BLaER1 treated with 17β-estradiol and CSF1 and Interleukin-3, amounts not matched to agents 10 nM and 100 nM (cell line): ENCODE results near the gene SHF.

Experiments used
- H3K27ac ChIP-seq, 11 experiments: shearing (Covaris generic); formaldehyde crosslinking; 2 replicates each; pipeline ENCODE4 v1.8.1; 2022
- H3K27me3 ChIP-seq, 11 experiments: shearing (Covaris generic); formaldehyde crosslinking; 2 replicates each; pipeline ENCODE4 v1.8.1; 2022
- H3K36me3 ChIP-seq, 11 experiments: shearing (Covaris generic); formaldehyde crosslinking; 2 replicates each; pipeline ENCODE4 v1.8.1; 2022
- H3K4me1 ChIP-seq, 10 experiments: shearing (Covaris generic); formaldehyde crosslinking; 2 replicates each; pipeline ENCODE4 v1.8.1; 2022
- H3K4me2 ChIP-seq, 11 experiments: shearing (Covaris generic); formaldehyde crosslinking; 2 replicates each; pipeline ENCODE4 v1.8.1; 2022
- H3K4me3 ChIP-seq, 10 experiments: shearing (Covaris generic); formaldehyde crosslinking; 2 replicates each; pipeline ENCODE4 v1.8.1; 2022
- H3K9ac ChIP-seq, 11 experiments: shearing (Covaris generic); formaldehyde crosslinking; 2 replicates each; pipeline ENCODE4 v1.8.1; 2022
- H3K9me3 ChIP-seq, 11 experiments: shearing (Covaris generic); formaldehyde crosslinking; replicated peaks in 1 of 11; 2 replicates each; pipeline ENCODE4 v1.8.1; 2022
- H4K20me1 ChIP-seq, 11 experiments: shearing (Covaris generic); formaldehyde crosslinking; 2 replicates each; pipeline ENCODE4 v1.8.1; 2022
- Cebpa-rat ChIP-seq, 11 experiments: shearing (Covaris generic); IDR thresholded peaks; 2 replicates each; pipeline ENCODE4 v1.8.1; 2022

The SHF gene

GRCh38 chr15:45168751-45169551, 18.8 kb downstream of the SHF start:
- Histone ChIP-seq H3K36me3 (peaks cover 0 to 32% (median 26%) of the 10 kb centered on the region in 11 experiments; a peak in 18 of 22 replicates), H3K27ac (peak overlapping the region in 9 of 11 experiments; percentile 98 to 100 (median 100); a peak in 18 of 22 replicates), H3K27me3 (no peaks in the 10 kb centered on the region), H3K4me3 (no peak overlapping the region), H3K9me3 (no peaks in the 10 kb centered on the region), H3K4me1 (peaks cover 26 to 79% (median 69%) of the 10 kb centered on the region in 10 experiments), H3K9ac (peak overlapping the region in 9 of 11 experiments; percentile 9 to 99 (median 54); a peak in 14 of 22 replicates), H3K4me2 (peak overlapping the region in 10 of 11 experiments; percentile 45 to 94 (median 84); a peak in 18 of 22 replicates), H4K20me1 (peaks cover 0 to 8% (median 0%) of the 10 kb centered on the region in 11 experiments; a peak in 1 of 22 replicates)
- no peak for TF ChIP-seq Cebpa-rat (IDR thresholded peaks at IDR 0.05)

- Histone ChIP-seq H3K4me2 (peak overlapping the region in 10 of 11 experiments; percentile 0 to 94 (median 84); a peak in 18 of 22 replicates), H3K4me1 (peaks cover 26 to 84% (median 75%) of the 10 kb centered on the region in 10 experiments), H3K36me3 (peaks cover 0 to 26% (median 19%) of the 10 kb centered on the region in 11 experiments; a peak in 17 of 22 replicates), H3K9ac (peak overlapping the region in 6 of 11 experiments; percentile 39 to 99 (median 64); a peak in 7 of 22 replicates), H3K27me3 (no peaks in the 10 kb centered on the region), H3K9me3 (no peaks in the 10 kb centered on the region), H3K4me3 (no peak overlapping the region), H3K27ac (peak overlapping the region in 9 of 11 experiments; percentile 98 to 100 (median 100); a peak in 17 of 22 replicates), H4K20me1 (peaks cover 0 to 8% (median 0%) of the 10 kb centered on the region in 11 experiments; a peak in 1 of 22 replicates)
- TF ChIP-seq Cebpa-rat (IDR thresholded peaks at IDR 0.05) = no peak
Measured at GRCh38 chr15:45168286-45168685, 19.5 kb downstream of the SHF start.

GRCh38 chr15:45167631-45168205, 20.0 kb downstream of the SHF start:
- H3K27me3 ChIP-seq = no peaks in the 10 kb centered on the region
- TF ChIP-seq Cebpa-rat (IDR thresholded peaks at IDR 0.05) = no peak
- H3K9ac ChIP-seq = peak overlapping the region; percentile 96 to 100 (median 99); a peak in 19 of 22 replicates
- H3K36me3 ChIP-seq = peaks cover 0 to 21% (median 14%) of the 10 kb centered on the region in 11 experiments; a peak in 16 of 22 replicates
- H4K20me1 ChIP-seq = peaks cover 0 to 8% (median 0%) of the 10 kb centered on the region in 11 experiments; a peak in 2 of 22 replicates
- H3K9me3 ChIP-seq = no peaks in the 10 kb centered on the region
- peak overlapping the region in 8 of 10 experiments; percentile 57 to 74 (median 64); a peak in 8 of 20 replicates for H3K4me3 ChIP-seq
- H3K4me1 ChIP-seq = peaks cover 28 to 86% (median 79%) of the 10 kb centered on the region in 10 experiments
- H3K27ac ChIP-seq = peak overlapping the region in 10 of 11 experiments; percentile 96 to 100 (median 100); a peak in 20 of 22 replicates
- peak overlapping the region in 10 of 11 experiments; percentile 72 to 94 (median 84); a peak in 19 of 22 replicates for H3K4me2 ChIP-seq

GRCh38 chr15:45166834-45167630, 20.7 kb downstream of the SHF start:
- Histone ChIP-seq H3K27ac (peak overlapping the region; percentile 96 to 100 (median 99)), H3K9me3 (no peaks in the 10 kb centered on the region), H3K27me3 (no peaks in the 10 kb centered on the region), H3K4me2 (peak overlapping the region; percentile 72 to 94 (median 86)), H3K36me3 (peaks cover 0 to 17% (median 11%) of the 10 kb centered on the region in 11 experiments; a peak in 16 of 22 replicates), H3K9ac (peak overlapping the region; percentile 96 to 100 (median 99)), H3K4me3 (peak overlapping the region; percentile 57 to 74 (median 65)), H3K4me1 (peaks cover 35 to 86% (median 78%) of the 10 kb centered on the region in 10 experiments), H4K20me1 (peaks cover 0 to 8% (median 0%) of the 10 kb centered on the region in 11 experiments; a peak in 2 of 22 replicates)
- TF ChIP-seq Cebpa-rat (IDR thresholded peaks at IDR 0.05) = no peak

- Histone ChIP-seq H3K4me2 (peak overlapping the region; percentile 72 to 94 (median 86)), H3K4me3 (peak overlapping the region in 4 of 10 experiments; percentile 57 to 68 (median 66); a peak in 5 of 20 replicates), H3K9ac (peak overlapping the region; percentile 96 to 100 (median 99); a peak in 20 of 22 replicates), H3K27ac (peak overlapping the region; percentile 96 to 100 (median 99); a peak in 21 of 22 replicates), H3K9me3 (no peaks in the 10 kb centered on the region), H3K27me3 (no peaks in the 10 kb centered on the region), H3K36me3 (0 out of 22 replicates have a peak, but pooled peaks cover 0 to 2% (median 0%) of the 10 kb centered on the region in 11 experiments), H3K4me1 (peaks cover 42 to 84% (median 70%) of the 10 kb centered on the region in 10 experiments), H4K20me1 (peaks cover 0 to 8% (median 0%) of the 10 kb centered on the region in 11 experiments; a peak in 2 of 22 replicates)
- no peak for TF ChIP-seq Cebpa-rat (IDR thresholded peaks at IDR 0.05)
Measured at GRCh38 chr15:45165536-45165935, 22.2 kb downstream of the SHF start.

GRCh38 chr15:45164914-45165313, 22.9 kb downstream of the SHF start:
- H3K4me1 ChIP-seq = peaks cover 39 to 78% (median 63%) of the 10 kb centered on the region in 10 experiments
- H3K4me2 ChIP-seq = peak overlapping the region; percentile 72 to 94 (median 86)
- H3K27me3 ChIP-seq = no peaks in the 10 kb centered on the region
- no peaks in the 10 kb centered on the region for H3K36me3 ChIP-seq
- H3K9me3 ChIP-seq = no peaks in the 10 kb centered on the region
- H3K27ac ChIP-seq = peak overlapping the region in 8 of 11 experiments; percentile 98 to 100 (median 100); a peak in 16 of 22 replicates
- H3K9ac ChIP-seq = peak overlapping the region; percentile 96 to 100 (median 99); a peak in 15 of 22 replicates
- no peak for TF ChIP-seq Cebpa-rat (IDR thresholded peaks at IDR 0.05)
- peaks cover 0 to 8% (median 0%) of the 10 kb centered on the region in 11 experiments; a peak in 2 of 22 replicates for H4K20me1 ChIP-seq
- H3K4me3 ChIP-seq = no peak overlapping the region

- Histone ChIP-seq H3K9me3 (no peaks in the 10 kb centered on the region), H3K4me2 (peak overlapping the region in 1 of 11 experiments; percentile 2; a peak in 1 of 22 replicates), H3K27ac (no peak overlapping the region; a peak in 2 of 22 replicates), H4K20me1 (peaks cover 0 to 4% (median 0%) of the 10 kb centered on the region in 11 experiments; a peak in 1 of 22 replicates), H3K4me3 (no peak overlapping the region), H3K36me3 (no peaks in the 10 kb centered on the region), H3K4me1 (peaks cover 35 to 63% (median 49%) of the 10 kb centered on the region in 10 experiments), H3K9ac (peak overlapping the region in 2 of 11 experiments; percentile 21 to 33; a peak in 3 of 22 replicates), H3K27me3 (no peaks in the 10 kb centered on the region)
- TF ChIP-seq Cebpa-rat (IDR thresholded peaks at IDR 0.05) = no peak
Measured at GRCh38 chr15:45163508-45163856, 24.3 kb downstream of the SHF start.
